Activated T-cell treated with anti-CD3 and anti-CD28 coated beads, Interleukin-2, amount 50 U/mL, for 72 hours (primary cell): Measurements from ENCODE around the gene SLC43A3. TPM values are rescaled to one million over a fixed set of nuclear protein-coding genes. Genes with fewer than 3 reads are reported as not detected.
A peak's percentile ranks its signal among the peaks of the same experiment; 100 is the strongest.

Experiments
- ATAC-seq, 2 donors: fragments of 150-1000 bp; cut with Tn5 transposase; replicated peaks in 1 of 2; 2 replicates each; pipeline ENCODE4 v1.10.0; 2021; ENCODE audit warnings: moderate library complexity in 2 of 2, mild to moderate bottlenecking in 1 of 2
- DNase-seq, 2 donors: peaks; one replicate each; pipeline ENCODE4 v3.0.0; 2021 to 2022; ENCODE audit warnings: mixed read lengths in 1 of 2
- H3K27ac Mint-ChIP-seq: one replicate; pipeline ENCODE4 v1.8.0; 2022; ENCODE audit warnings: mild to moderate bottlenecking, moderate library complexity, mixed read lengths
- H3K27me3 Mint-ChIP-seq: one replicate; pipeline ENCODE4 v1.8.0; 2022; ENCODE audit warnings: low read depth, mixed read lengths
- H3K36me3 Mint-ChIP-seq, 2 donors: one replicate each; pipeline ENCODE4 v1.8.0; 2022; ENCODE audit warnings: mixed read lengths in 2 of 2, mild to moderate bottlenecking in 1 of 2; ENCODE audit not compliant: insufficient read depth in 2 of 2
- H3K4me1 Mint-ChIP-seq: one replicate; pipeline ENCODE4 v1.8.0; 2022; ENCODE audit warnings: low read depth, mixed read lengths
- H3K4me3 Mint-ChIP-seq, 2 donors: one replicate each; pipeline ENCODE4 v1.8.0; 2022; ENCODE audit warnings: mild to moderate bottlenecking in 2 of 2, mixed read lengths in 2 of 2, moderate library complexity in 2 of 2
- H3K9me3 Mint-ChIP-seq, 2 donors: one replicate each; pipeline ENCODE4 v1.8.0; 2022; ENCODE audit warnings: mixed read lengths in 2 of 2
- total RNA-seq, 2 donors: library from RNA; stranded (reverse); gene quantifications; one replicate each; pipeline ENCODE4 v1.2.3, GENCODE V29; 2022

SLC43A3 gene
- total RNA-seq, 2 donors from 2014 or later: 159 to 169 TPM

- Mint-ChIP-seq H3K4me3 (no peak overlapping the region), H3K27me3 (peaks cover 13% of the 10 kb centered on the region), H3K27ac (no peak overlapping the region), H3K36me3 (peaks cover 4 to 5% of the 10 kb centered on the region in 2 donors), H3K4me1 (peaks cover 30% of the 10 kb centered on the region), H3K9me3 (no peaks in the 10 kb centered on the region)
- ATAC-seq: no peak
- DNase-seq: no peak
Measured at GRCh38 chr11:57430952-57431351, 4.0 kb upstream of the SLC43A3 start.

GRCh38 chr11:57429946-57430345 lies 3.0 kb upstream of the SLC43A3 start:
- Mint-ChIP-seq H3K4me3 (no peak overlapping the region), H3K27ac (no peak overlapping the region), H3K36me3 (peaks cover 7 to 10% of the 10 kb centered on the region in 2 donors), H3K9me3 (no peaks in the 10 kb centered on the region), H3K4me1 (peaks cover 39% of the 10 kb centered on the region), H3K27me3 (peaks cover 8% of the 10 kb centered on the region)
- DNase-seq: no peak
- no peak for ATAC-seq

DNA sequence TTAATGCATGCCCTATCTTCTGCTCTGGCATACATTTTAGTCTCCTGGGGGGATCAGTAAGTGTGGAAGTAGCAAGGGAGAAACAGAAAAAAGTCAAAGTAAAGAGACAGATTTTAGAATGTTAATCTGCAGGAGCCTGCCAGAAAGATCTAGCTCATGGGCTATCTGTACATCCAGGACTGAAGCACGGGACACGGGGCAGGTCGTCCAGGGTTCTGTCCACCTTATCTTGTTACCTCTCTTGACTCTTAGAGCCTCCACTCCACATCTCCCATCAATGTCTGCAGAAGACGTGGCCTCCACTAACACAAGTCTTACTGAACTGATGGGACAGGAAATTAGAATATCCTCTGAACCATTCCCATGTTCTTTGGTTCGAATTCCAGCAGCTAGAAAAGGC lies 1.7 kb upstream of the SLC43A3 start:
- H3K27ac Mint-ChIP-seq: no peak overlapping the region
- H3K4me3 Mint-ChIP-seq: no peak overlapping the region
- no peaks in the 10 kb centered on the region for H3K27me3 Mint-ChIP-seq
- peaks cover 14 to 17% of the 10 kb centered on the region in 2 donors for H3K36me3 Mint-ChIP-seq
- ATAC-seq (no peak), DNase-seq (no peak)
- no peaks in the 10 kb centered on the region for H3K9me3 Mint-ChIP-seq
- H3K4me1 Mint-ChIP-seq: peaks cover 53% of the 10 kb centered on the region

DNA sequence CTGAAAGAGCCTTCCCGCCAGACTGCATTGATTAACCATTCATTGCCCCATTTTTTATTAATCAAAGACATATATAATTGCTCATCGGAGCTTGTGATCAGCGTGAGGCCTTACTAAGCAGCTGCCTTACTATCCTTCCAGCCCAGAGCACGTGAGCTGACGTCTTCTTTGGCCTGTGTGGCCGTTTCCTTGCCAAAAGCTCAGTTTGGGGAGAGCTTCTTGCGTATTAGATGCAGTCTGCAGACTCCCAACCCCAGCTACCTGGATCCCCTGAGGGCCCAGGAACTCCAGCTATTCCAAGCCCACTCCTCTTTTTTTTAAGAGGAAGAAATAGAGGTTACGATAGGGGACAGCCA lies 784 bp upstream of the SLC43A3 start:
- Mint-ChIP-seq H3K9me3 (no peaks in the 10 kb centered on the region), H3K4me1 (peaks cover 58% of the 10 kb centered on the region), H3K27ac (peak overlapping the region; percentile 91), H3K36me3 (peaks cover 17 to 25% of the 10 kb centered on the region in 2 donors), H3K4me3 (peak overlapping the region; percentile 85 to 98), H3K27me3 (no peaks in the 10 kb centered on the region)
- ATAC-seq (no peak), DNase-seq (no peak)

DNA sequence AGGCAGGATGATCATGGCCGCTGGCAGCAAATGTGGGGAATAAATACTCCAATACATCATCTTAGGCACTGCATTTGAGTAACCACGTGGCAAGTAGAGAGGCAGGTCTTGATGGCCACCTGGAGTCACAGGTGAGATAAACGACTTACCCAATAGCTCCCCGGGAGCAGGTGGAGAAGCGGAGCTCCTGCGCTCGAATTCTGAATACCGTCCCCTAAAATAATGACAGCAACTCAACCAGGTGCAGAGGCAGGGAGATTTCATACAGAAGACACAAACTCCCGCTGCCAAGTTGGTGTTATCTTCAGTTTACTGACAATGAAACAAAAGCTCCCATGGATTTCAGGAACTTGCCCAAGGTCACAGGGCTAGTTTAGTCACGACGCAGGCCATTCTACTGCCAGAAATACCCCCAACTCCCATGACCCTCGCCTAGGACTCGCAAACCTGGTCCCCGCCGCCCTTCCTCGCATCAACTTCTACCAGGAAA lies 437 bp downstream of the SLC43A3 start:
- Mint-ChIP-seq H3K9me3 (no peaks in the 10 kb centered on the region), H3K36me3 (peaks cover 22 to 38% of the 10 kb centered on the region in 2 donors), H3K27ac (peak overlapping the region; percentile 84), H3K27me3 (no peaks in the 10 kb centered on the region), H3K4me3 (peak overlapping the region; percentile 85 to 98), H3K4me1 (peaks cover 59% of the 10 kb centered on the region)
- no peak for DNase-seq
- no peak for ATAC-seq

DNA sequence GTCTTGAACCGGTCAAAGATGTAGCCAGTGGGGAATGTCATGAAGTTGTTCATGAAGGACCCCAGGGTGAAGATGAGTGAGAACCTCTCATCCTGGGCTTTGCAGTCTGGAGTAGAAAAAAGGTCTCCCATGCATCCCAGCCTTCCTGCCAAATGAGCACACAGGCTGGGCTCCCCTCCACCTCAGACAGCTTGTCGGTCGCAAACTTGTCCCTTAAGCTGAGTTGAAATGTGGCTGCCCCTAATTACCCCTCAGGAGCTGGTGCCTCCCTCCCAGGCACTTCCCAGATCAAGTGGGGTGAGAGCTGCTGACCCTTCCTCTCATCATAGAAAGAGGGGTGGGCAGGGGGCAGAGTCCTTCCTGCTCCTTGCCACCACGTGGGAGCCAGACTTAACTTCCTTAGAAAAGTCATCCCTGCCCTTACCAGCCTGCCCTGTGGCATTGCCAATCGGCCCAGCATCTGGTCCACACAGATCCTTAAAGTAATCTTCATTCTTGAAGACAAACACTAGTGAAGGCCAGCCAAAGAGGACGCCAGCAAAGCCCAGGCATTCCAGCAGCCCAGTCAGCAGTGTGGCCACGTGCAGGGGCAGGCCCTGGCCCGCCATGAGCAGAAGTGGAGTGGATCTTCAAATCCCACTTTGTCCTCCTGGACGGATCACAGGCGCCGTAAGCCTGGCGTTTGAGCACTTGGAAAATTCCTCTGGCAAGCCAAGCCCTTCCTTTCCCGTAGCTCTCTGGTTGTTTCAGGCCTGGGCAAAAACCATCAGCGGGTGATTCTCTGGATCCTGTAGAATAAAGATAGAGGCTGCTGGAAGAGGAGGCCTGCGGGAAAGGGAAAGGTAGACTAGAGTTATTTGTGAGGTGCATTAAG lies 1.1 kb downstream of the SLC43A3 start:
- Mint-ChIP-seq H3K4me3 (peak overlapping the region; percentile 85 to 98), H3K36me3 (peaks cover 22 to 42% of the 10 kb centered on the region in 2 donors), H3K9me3 (no peaks in the 10 kb centered on the region), H3K27ac (peak overlapping the region; percentile 84), H3K27me3 (no peaks in the 10 kb centered on the region), H3K4me1 (peaks cover 66% of the 10 kb centered on the region)
- no peak for DNase-seq
- ATAC-seq: no peak

DNA sequence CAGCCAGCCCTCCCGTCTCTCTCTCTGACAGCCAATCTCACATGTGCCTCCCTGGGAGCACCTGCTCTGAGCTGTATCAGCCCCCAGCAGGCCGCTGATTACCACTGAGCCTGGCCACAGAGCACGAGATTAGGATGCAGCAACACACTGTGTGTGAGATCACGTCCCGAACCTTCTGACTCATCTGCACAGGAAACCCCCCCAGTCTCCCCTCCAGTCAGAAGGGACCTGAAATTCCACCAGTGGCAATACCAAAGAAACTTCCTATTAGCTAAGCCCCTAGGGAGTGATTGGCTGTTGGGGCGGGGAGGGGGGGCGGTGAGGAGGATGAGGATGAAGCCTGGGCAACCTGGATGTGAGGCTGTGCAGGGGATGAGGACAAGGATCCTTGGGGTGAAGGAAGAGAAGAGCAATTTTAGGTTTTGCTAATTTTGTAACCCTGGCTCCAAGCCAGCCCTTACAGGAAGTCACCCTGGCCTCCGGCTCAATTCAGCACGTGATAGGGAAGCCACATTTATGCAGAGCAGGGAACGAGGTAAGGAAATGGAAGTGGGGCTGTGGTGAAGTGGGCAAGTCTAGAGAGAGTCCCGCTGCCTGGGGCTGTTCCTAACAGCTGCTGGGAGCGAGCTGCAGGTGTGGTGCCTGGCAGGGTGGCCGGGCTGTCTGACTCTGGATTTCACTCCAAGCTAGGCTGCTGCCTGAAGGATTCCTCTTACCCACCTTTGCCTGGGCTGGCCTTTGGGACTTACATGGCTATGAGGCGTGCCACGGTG lies 1.9 kb downstream of the SLC43A3 start:
- Mint-ChIP-seq H3K4me3 (peak overlapping the region; percentile 85 to 98), H3K27me3 (no peaks in the 10 kb centered on the region), H3K36me3 (peaks cover 24 to 46% of the 10 kb centered on the region in 2 donors), H3K9me3 (no peaks in the 10 kb centered on the region), H3K4me1 (peaks cover 74% of the 10 kb centered on the region), H3K27ac (peak overlapping the region; percentile 84)
- peak; percentile 89 to 94 for DNase-seq
- peak; percentile 95 to 96 for ATAC-seq

DNA sequence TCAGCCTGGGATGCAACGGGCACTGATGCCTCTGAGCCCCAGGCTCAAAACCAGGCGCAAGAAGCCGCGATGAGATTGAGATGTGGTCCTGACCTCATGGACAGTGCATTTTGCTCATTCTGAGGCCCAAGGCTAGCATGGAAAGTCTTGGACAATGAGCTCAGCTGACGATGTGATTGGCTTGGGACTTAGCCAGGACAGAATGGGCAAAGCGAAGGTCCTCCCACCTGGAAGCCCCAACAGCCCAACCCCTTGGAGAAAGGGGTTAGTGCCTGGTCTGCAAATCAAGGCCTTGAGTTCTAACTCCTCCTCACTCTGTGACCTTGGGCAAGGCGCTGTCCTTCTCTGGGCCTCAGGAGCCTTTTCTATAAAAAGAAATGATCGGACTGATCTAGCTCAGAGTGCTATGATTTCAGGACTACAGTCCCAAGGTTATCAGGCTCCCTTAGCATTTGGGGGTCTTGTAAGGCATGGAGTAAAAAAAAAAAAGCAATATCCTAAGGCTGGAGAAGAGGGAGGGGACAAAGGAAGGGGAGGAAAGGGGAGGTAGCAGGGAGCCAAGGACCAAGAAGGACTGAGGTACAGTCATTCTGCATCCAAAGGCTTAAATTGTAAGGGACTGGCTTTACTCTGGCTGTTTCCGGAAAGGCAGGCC lies 2.7 kb downstream of the SLC43A3 start:
- Mint-ChIP-seq H3K27ac (peak overlapping the region; percentile 84), H3K9me3 (no peaks in the 10 kb centered on the region), H3K4me1 (peaks cover 77% of the 10 kb centered on the region), H3K27me3 (no peaks in the 10 kb centered on the region), H3K4me3 (peak overlapping the region; percentile 85 to 98), H3K36me3 (peaks cover 26 to 49% of the 10 kb centered on the region in 2 donors)
- ATAC-seq: no peak
- no peak for DNase-seq

DNA sequence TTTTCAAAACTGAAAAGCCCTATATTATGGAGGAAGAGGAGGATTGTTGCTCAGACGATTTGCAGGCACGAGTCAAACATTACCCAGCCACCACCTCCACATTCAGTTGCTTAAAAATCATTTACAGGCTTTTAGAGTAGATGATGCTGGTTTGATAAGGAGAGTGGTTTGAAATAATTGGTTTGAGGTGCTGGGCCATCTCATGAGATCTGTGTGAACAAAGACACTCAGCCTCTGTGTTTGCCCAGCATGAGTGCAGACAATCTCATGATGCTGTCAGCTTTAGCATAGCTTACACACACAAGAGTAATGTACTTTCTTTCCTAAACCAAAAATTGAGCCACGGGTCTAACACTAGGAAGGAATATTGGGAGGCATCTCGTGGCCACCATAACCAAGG lies 4.3 kb downstream of the SLC43A3 start:
- H3K36me3 Mint-ChIP-seq: peaks cover 31 to 58% of the 10 kb centered on the region in 2 donors

GRCh38 chr11:57421805-57422204 lies 5.1 kb downstream of the SLC43A3 start:
- peaks cover 31 to 64% of the 10 kb centered on the region in 2 donors for H3K36me3 Mint-ChIP-seq
- peak overlapping the region; percentile 59 for H3K27ac Mint-ChIP-seq
- no peak for DNase-seq
- no peak for ATAC-seq
- no peaks in the 10 kb centered on the region for H3K27me3 Mint-ChIP-seq
- H3K9me3 Mint-ChIP-seq: no peaks in the 10 kb centered on the region
- peak overlapping the region in 1 of 2 donors; percentile 98 for H3K4me3 Mint-ChIP-seq
- peaks cover 89% of the 10 kb centered on the region for H3K4me1 Mint-ChIP-seq

More for the DNA sequence above, 4.3 kb downstream of the SLC43A3 start:
- ATAC-seq (no peak), DNase-seq (no peak)
- H3K4me1 Mint-ChIP-seq: peaks cover 88% of the 10 kb centered on the region
- H3K27ac Mint-ChIP-seq: peak overlapping the region; percentile 59
- peak overlapping the region; percentile 85 to 98 for H3K4me3 Mint-ChIP-seq
- H3K9me3 Mint-ChIP-seq: no peaks in the 10 kb centered on the region
- no peaks in the 10 kb centered on the region for H3K27me3 Mint-ChIP-seq

DNA sequence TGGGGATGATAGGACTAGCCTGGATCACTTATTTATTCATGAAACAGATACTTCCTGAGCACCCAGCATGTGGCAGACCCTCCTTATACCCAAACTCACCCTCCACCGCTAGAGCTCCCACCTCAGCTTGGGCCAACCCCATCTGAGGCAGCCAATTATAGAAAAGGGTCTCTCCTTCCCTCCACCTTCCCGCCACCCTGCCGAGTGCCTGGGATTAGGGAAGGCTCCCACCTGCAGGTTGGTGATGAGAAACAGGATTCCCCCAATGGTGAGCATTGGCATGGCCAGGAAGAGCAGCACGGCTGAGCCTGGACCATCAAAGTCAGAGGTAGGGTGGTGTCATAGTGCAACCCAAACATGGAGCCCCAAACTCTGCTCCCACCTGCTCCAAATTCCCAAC lies 5.9 kb downstream of the SLC43A3 start:
- Mint-ChIP-seq H3K27ac (no peak overlapping the region), H3K4me3 (peak overlapping the region in 1 of 2 donors; percentile 14), H3K36me3 (peaks cover 30 to 68% of the 10 kb centered on the region in 2 donors), H3K4me1 (peaks cover 92% of the 10 kb centered on the region), H3K27me3 (no peaks in the 10 kb centered on the region), H3K9me3 (no peaks in the 10 kb centered on the region)
- DNase-seq (no peak), ATAC-seq (no peak)

DNA sequence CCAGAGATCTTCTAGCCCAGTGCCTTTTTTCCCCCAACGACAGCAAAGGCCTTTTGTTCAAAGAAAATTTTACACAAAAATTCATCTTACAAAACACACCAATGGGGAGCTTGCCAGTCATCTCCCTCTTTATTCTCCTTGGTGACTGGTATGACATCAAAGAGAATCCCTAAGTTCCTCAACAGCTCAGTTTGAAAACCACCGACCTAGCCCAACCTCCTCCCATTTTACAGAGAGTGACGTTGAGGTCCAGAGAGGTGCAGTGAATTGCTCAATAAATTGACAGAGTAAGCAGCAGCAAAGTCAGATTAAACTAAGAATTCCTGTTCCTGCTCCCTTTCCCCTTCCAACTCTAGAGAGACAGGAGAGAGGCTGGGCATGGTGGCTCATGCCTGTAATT lies 7.8 kb downstream of the SLC43A3 start:
- Mint-ChIP-seq H3K36me3 (peaks cover 30 to 67% of the 10 kb centered on the region in 2 donors), H3K4me3 (no peak overlapping the region), H3K4me1 (peaks cover 89% of the 10 kb centered on the region), H3K9me3 (no peaks in the 10 kb centered on the region), H3K27me3 (no peaks in the 10 kb centered on the region), H3K27ac (peak overlapping the region; percentile 87)
- ATAC-seq (no peak), DNase-seq (no peak)

DNA sequence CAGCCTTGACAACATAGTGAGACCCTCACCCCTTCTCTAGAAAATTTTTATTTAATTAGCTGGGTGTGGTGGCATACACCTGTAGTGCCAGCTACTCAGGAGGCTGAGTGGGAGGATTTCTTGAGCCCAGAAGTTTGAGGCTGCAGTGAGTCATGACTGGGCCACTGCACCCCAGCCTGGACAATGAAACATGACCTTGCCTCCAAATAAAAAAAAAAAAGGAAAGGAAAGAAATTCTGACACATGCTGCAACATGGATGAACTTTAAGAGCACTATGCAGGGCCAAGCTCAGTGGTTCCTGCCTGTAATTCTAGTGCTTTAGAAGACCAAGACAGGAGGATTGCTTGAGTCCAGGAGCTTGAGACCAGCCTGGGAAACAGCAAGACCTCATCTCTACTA lies 8.8 kb downstream of the SLC43A3 start:
- Mint-ChIP-seq H3K9me3 (no peaks in the 10 kb centered on the region), H3K27me3 (no peaks in the 10 kb centered on the region), H3K4me1 (peaks cover 89% of the 10 kb centered on the region)

More for the DNA sequence above, 8.8 kb downstream of the SLC43A3 start:
- no peak for DNase-seq
- Mint-ChIP-seq H3K36me3 (peaks cover 31 to 70% of the 10 kb centered on the region in 2 donors), H3K27ac (no peak overlapping the region), H3K4me3 (no peak overlapping the region)
- no peak for ATAC-seq
